Trophoblast cell (in vitro differentiated cells and primary cell): ENCODE results near the gene CPT1A. TPM values are rescaled to one million over a fixed set of nuclear protein-coding genes. Genes with fewer than 3 reads are reported as not detected.
A peak's percentile ranks its signal among the peaks of the same experiment; 100 is the strongest.
"Not testable (repeated sequence)": the region's sequence is repeated elsewhere in the genome, so short reads cannot be mapped to it uniquely, and the experiment has no call there.

Experiments used
- DNase-seq, 2 donors: peaks; one replicate each; pipeline ENCODE4 v3.0.0-alpha.2; 2016
- H2AFZ ChIP-seq: 2 replicates; pipeline ENCODE4 v1.6.1; 2013; ENCODE audit warnings: low read length, moderate library complexity, mild to moderate bottlenecking; ENCODE audit not compliant: insufficient read depth, poor library complexity
- H2AK5ac ChIP-seq: 2 replicates; pipeline ENCODE4 v1.6.1; 2013; ENCODE audit warnings: mild to moderate bottlenecking, low read length
- H2BK120ac ChIP-seq: 2 replicates; pipeline ENCODE4 v1.6.1; 2013; ENCODE audit warnings: low read length, mild to moderate bottlenecking, moderate library complexity; ENCODE audit not compliant: insufficient read depth, poor library complexity
- H2BK12ac ChIP-seq: 2 replicates; pipeline ENCODE4 v1.6.1; 2013; ENCODE audit warnings: mild to moderate bottlenecking, low read length, moderate library complexity
- H2BK5ac ChIP-seq: 2 replicates; pipeline ENCODE4 v1.6.1; 2013; ENCODE audit warnings: low read length, low read depth, moderate library complexity, mild to moderate bottlenecking; ENCODE audit not compliant: poor library complexity
- H3K14ac ChIP-seq: 2 replicates; pipeline ENCODE4 v1.6.1; 2013; ENCODE audit warnings: mild to moderate bottlenecking, low read length
- H3K18ac ChIP-seq: 2 replicates; pipeline ENCODE4 v1.6.1; 2013; ENCODE audit warnings: mild to moderate bottlenecking, low read length
- H3K23ac ChIP-seq: 2 replicates; pipeline ENCODE4 v1.6.1; 2013; ENCODE audit warnings: low read length
- H3K27ac ChIP-seq: 2 replicates; pipeline ENCODE4 v1.5.1; 2013; ENCODE audit warnings: low read depth, mild to moderate bottlenecking, inconsistent platforms, low read length, moderate library complexity
- H3K27me3 ChIP-seq: 2 replicates; pipeline ENCODE4 v1.6.1; 2013; ENCODE audit warnings: inconsistent platforms, mild to moderate bottlenecking, low read length, moderate library complexity; ENCODE audit not compliant: insufficient read depth
- H3K36me3 ChIP-seq, 2 experiments: 1 replicate in 1 of 2; 2 replicates in 1 of 2; pipeline ENCODE4 v1.6.1; 2013; ENCODE audit warnings: low read length in 2 of 2, mild to moderate bottlenecking in 2 of 2, moderate library complexity in 1 of 2; ENCODE audit not compliant: insufficient read depth in 2 of 2, control insufficient read depth in 1 of 2
- H3K4ac ChIP-seq: 2 replicates; pipeline ENCODE4 v1.6.1; 2013; ENCODE audit warnings: low read depth, mild to moderate bottlenecking, low read length, moderate library complexity
- H3K4me1 ChIP-seq, 2 experiments: 1 replicate in 1 of 2; 2 replicates in 1 of 2; pipeline ENCODE4 v1.6.1; 2013; ENCODE audit warnings: low read length in 2 of 2, mild to moderate bottlenecking in 2 of 2, moderate library complexity in 1 of 2; ENCODE audit not compliant: insufficient read depth in 2 of 2, control insufficient read depth in 1 of 2
- H3K4me2 ChIP-seq: 2 replicates; pipeline ENCODE4 v1.6.1; 2013; ENCODE audit warnings: inconsistent platforms, mild to moderate bottlenecking, low read length, moderate library complexity
- H3K4me3 ChIP-seq: 2 replicates; pipeline ENCODE4 v1.5.1; 2013; ENCODE audit warnings: mild to moderate bottlenecking, low read depth, low read length, inconsistent platforms
- H3K79me1 ChIP-seq: one replicate; pipeline ENCODE4 v1.6.1; 2013; ENCODE audit warnings: low read length
- H3K79me2 ChIP-seq: 2 replicates; pipeline ENCODE4 v1.6.1; 2013; ENCODE audit warnings: low read length, mild to moderate bottlenecking; ENCODE audit not compliant: control insufficient read depth, insufficient read depth, poor library complexity
- H3K9ac ChIP-seq: 2 replicates; pipeline ENCODE4 v1.6.1; 2013; ENCODE audit warnings: mild to moderate bottlenecking, low read length
- H3K9me3 ChIP-seq: 2 replicates; pipeline ENCODE4 v1.6.1; 2013; ENCODE audit warnings: low read depth, mild to moderate bottlenecking, control low read depth, inconsistent platforms, low read length; ENCODE audit not compliant: insufficient read depth
- H4K12ac ChIP-seq: 2 replicates; pipeline ENCODE4 v1.6.1; 2013; ENCODE audit warnings: low read depth, mild to moderate bottlenecking, low read length, moderate library complexity
- H4K8ac ChIP-seq: 2 replicates; pipeline ENCODE4 v1.6.1; 2013; ENCODE audit warnings: low read depth, mild to moderate bottlenecking, low read length, moderate library complexity
- H4K91ac ChIP-seq: one replicate; pipeline ENCODE4 v1.6.1; 2013; ENCODE audit warnings: low read depth, mild to moderate bottlenecking, low read length, moderate library complexity
- WGBS: extraction: QIAGEN DNeasy Blood & Tissue Kit; methylation state at CpG from one replicate; pipeline ENCODE4 v1.1.7; 2013; ENCODE audit warnings: missing lambda C conversion rate; ENCODE audit not compliant: insufficient read length, insufficient coverage; ENCODE audit errors: extremely low coverage; 5-methylcytosine and 5-hydroxymethylcytosine counted together
- polyA plus RNA-seq: library from polyadenylated mRNA; stranded (reverse); fragments of 200-250 nt; gene quantifications from 2 replicates; pipeline ENCODE4 v1.2.3, GENCODE V29; 2013

Gene CPT1A
- 0.17 and 0.21 TPM in 2 replicates for polyA plus RNA-seq

DNA sequence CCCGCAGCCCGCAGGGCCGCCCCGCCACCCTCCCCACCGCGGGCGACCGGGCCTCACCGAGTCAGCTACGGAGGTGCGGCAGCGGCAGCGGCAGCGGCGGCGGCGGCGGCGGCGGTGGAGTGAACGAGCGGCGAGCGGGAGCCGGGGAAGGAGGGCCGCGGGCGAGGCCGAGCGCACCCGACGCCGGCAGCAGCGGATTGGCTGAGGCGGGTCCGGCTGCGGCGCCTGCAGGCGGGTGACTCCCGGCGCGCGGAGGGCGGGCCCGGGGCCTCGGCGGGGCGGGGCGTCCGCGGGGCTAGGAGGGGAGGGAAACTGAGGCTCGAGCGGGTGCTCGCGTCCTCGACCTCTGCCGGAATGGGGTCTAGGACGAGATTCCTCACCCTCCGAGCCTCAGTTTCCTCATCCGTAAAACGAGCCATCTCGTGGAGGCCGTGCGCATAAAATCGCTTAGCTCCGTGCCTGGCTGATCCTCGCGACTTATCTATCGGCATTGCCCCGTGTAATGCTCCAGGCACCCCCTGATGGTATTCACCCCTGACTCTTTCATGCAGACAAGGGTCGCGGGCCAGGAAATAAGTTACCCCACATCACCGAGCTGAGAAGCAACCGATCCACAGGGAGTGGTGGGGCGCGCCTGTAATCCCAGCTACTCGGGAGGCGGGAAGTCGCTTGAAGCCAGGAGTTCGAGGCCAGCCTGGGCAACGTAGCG is at the start of gene CPT1A:
Gene CPT1A, minus strand, starts transcription at position 199 of the 709 bp plus-strand sequence. CDS start 26,442 bp downstream, outside the sequence.
- H2BK5ac ChIP-seq: no peak within 1 kb of the TSS
- H3K23ac ChIP-seq: no peak within 1 kb of the TSS
- no peak within 1 kb of the TSS for H2AK5ac ChIP-seq
- peaks cover 41% of the 10 kb centered on the region for H3K27me3 ChIP-seq
- H3K4me1 ChIP-seq: peaks cover 16% of the 10 kb centered on the region in 2 experiments
- H2BK12ac ChIP-seq: no peak within 1 kb of the TSS
- no peak within 1 kb of the TSS for H3K14ac ChIP-seq
- peak within 1 kb of the TSS; percentile 45 for H3K4me2 ChIP-seq
- DNase-seq: peak; percentile 67 to 77
- H3K4me3 ChIP-seq: peak within 1 kb of the TSS; percentile 30
- H2BK120ac ChIP-seq: no peak within 1 kb of the TSS
- peaks cover 12% of the 10 kb centered on the region for H3K9me3 ChIP-seq
- no peak within 1 kb of the TSS for H4K8ac ChIP-seq
- no peaks in the 10 kb centered on the region for H3K79me2 ChIP-seq
- H3K79me1 ChIP-seq: peaks cover 2% of the 10 kb centered on the region
- H3K9ac ChIP-seq: no peak within 1 kb of the TSS
- no peak within 1 kb of the TSS for H3K27ac ChIP-seq
- WGBS: no CpG with 5 or more reads among the region's 82 CpGs
- no peak within 1 kb of the TSS for H4K12ac ChIP-seq
- H3K18ac ChIP-seq: no peak within 1 kb of the TSS
- no peak within 1 kb of the TSS for H2AFZ ChIP-seq
- no peak within 1 kb of the TSS for H4K91ac ChIP-seq
- no peaks in the 10 kb centered on the region for H3K36me3 ChIP-seq
- H3K4ac ChIP-seq: no peak within 1 kb of the TSS

DNA sequence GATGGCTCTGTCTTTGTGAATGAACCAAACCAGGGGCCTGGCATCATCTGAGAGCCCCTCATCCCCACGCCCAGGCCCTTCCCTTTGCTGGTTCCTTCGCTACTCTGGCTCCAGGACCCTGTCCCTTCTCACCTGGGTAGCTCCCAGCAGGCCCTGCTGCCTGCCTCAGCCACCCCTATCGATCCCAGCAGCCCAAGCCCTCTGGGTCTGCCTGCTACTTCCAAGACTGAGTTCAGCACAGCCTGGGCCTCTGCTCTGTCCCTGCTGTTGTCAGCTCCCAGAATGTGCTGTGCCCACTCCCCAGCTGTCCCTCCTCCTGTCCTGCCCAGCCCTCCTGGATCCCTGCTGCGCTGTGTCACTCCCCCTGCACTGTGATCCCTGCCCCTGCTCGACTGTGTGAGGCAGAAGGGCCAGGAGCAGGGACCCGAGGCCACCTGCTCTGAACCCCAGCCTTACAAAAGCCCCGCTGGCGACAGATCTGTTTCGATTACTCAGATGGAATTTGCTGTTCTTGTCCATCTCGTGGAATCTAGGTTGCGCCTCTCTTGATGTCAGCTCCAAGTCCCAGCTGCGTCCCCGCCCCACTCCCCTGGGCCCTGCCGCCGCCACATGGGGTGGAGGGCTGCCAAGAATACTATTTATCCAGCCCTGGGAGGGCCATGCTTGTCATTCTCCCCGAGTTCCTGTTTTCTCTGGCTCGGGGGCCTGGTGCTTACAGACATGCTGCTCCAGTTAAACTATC is 48.9 kb upstream of the CPT1A start:
- H4K12ac ChIP-seq: no peak overlapping the region
- H3K4ac ChIP-seq: no peak overlapping the region
- no peak overlapping the region for H2BK120ac ChIP-seq
- no peak overlapping the region for H3K23ac ChIP-seq
- H3K27me3 ChIP-seq: no peaks in the 10 kb centered on the region
- no peak for DNase-seq
- no peak overlapping the region for H2AK5ac ChIP-seq
- no peaks in the 10 kb centered on the region for H3K79me1 ChIP-seq
- H4K91ac ChIP-seq: no peak overlapping the region
- H3K14ac ChIP-seq: no peak overlapping the region
- no peak overlapping the region for H2AFZ ChIP-seq
- H3K27ac ChIP-seq: no peak overlapping the region
- peaks cover 33 to 38% of the 10 kb centered on the region in 2 experiments for H3K36me3 ChIP-seq
- H2BK5ac ChIP-seq: no peak overlapping the region
- H2BK12ac ChIP-seq: no peak overlapping the region
- H3K18ac ChIP-seq: no peak overlapping the region
- H3K9me3 ChIP-seq: peaks cover 3% of the 10 kb centered on the region
- no peak overlapping the region for H3K9ac ChIP-seq
- H4K8ac ChIP-seq: no peak overlapping the region
- H3K4me3 ChIP-seq: no peak overlapping the region
- whole genome bisulfite sequencing: no CpG with 5 or more reads among the region's 17 CpGs
- H3K4me2 ChIP-seq: no peak overlapping the region
- H3K4me1 ChIP-seq: peaks cover 0 to 4% of the 10 kb centered on the region in 2 experiments
- H3K79me2 ChIP-seq: no peaks in the 10 kb centered on the region

DNA sequence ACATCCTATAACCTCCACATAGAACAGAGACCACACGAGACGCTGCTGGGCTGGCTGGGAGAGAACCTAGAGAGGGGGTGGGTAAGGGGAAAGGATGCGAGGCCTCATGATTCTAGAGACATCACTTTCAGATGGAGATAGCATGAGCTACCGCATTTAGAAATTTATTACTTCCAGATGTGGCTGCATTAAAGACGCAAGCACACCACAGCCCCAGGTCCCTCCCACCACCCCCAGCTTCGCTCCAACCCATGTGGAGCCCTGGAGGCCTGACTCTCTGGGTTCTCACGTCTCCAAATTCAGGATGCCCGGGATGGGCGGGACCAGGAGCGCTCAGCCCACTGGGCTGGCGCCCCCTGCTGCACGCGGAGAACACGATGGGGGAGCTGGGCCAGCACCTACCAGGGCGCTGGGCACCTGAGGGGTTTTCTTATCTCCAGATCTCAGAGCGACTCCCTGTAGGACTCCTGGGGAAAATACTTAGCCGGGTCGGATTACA is 48.3 kb upstream of the CPT1A start:
- Histone ChIP-seq H3K18ac (no peak overlapping the region), H3K14ac (no peak overlapping the region)
- no CpG with 5 or more reads among the region's 18 CpGs for WGBS

DNA sequence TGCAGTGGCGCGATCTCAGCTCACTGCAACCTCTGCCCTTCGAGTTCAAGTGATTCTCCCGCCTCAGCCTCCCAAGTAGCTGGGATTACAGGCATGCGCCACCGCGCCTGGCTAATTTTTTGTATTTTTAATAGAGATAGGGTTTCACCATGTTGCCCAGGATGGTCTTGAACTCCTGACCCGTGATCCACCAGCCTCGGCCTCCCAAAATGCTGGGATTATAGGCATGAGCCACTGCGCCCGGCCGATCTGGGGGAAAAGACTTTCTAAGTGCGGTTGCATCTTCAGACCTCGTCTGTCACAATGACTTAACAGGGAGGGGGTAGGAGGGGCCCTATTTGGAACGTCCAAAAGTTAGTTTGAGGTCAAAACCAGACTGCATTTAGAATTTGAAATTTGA is 43.1 kb upstream of the CPT1A start:
- H3K4ac ChIP-seq, H3K36me3 ChIP-seq, H4K8ac ChIP-seq, H4K91ac ChIP-seq, H3K4me3 ChIP-seq, H3K79me1 ChIP-seq, H3K27me3 ChIP-seq, H3K4me2 ChIP-seq, H3K23ac ChIP-seq, H3K27ac ChIP-seq, H3K14ac ChIP-seq, H2BK120ac ChIP-seq, DNase-seq, H2AFZ ChIP-seq, H2AK5ac ChIP-seq, H2BK5ac ChIP-seq, H3K9me3 ChIP-seq, H4K12ac ChIP-seq, H2BK12ac ChIP-seq, H3K4me1 ChIP-seq, H3K18ac ChIP-seq, H3K79me2 ChIP-seq, H3K9ac ChIP-seq: not testable (repeated sequence)
- WGBS: no CpG with 5 or more reads among the region's 15 CpGs

More for the DNA sequence above, 48.3 kb upstream of the CPT1A start:
- DNase-seq: peak in 1 of 2 donors; percentile 62
- Histone ChIP-seq H4K8ac (no peak overlapping the region), H3K9me3 (peaks cover 3% of the 10 kb centered on the region), H2AFZ (no peak overlapping the region), H3K79me2 (no peaks in the 10 kb centered on the region), H2BK120ac (no peak overlapping the region), H3K4me2 (no peak overlapping the region), H3K27me3 (no peaks in the 10 kb centered on the region), H3K23ac (no peak overlapping the region), H3K27ac (no peak overlapping the region), H4K12ac (no peak overlapping the region), H3K79me1 (no peaks in the 10 kb centered on the region), H2AK5ac (no peak overlapping the region), H3K9ac (no peak overlapping the region), H3K4me3 (no peak overlapping the region), H2BK12ac (no peak overlapping the region), H2BK5ac (no peak overlapping the region), H3K36me3 (peaks cover 28 to 33% of the 10 kb centered on the region in 2 experiments), H3K4me1 (peaks cover 0 to 4% of the 10 kb centered on the region in 2 experiments), H4K91ac (no peak overlapping the region), H3K4ac (no peak overlapping the region)
